Prostate gland (tissue), 2 donors: ENCODE measurements around the gene COIL.

Experiments used
- CTCF ChIP-seq, 4 experiments: fragments of 200-600 bp in 2 of 4; fragments of 450-650 bp in 2 of 4; sonication (generic) in 2 of 4; IDR thresholded peaks; 1 replicate in 3 of 4; 2 replicates in 1 of 4; pipeline ENCODE4 v1.5.1; 2016 to 2019; ENCODE audit warnings: antibody characterized with exemption in 4 of 4, mild to moderate bottlenecking in 2 of 4, moderate library complexity in 2 of 4
- POLR2AphosphoS5 ChIP-seq: sonication (generic); formaldehyde crosslinking; IDR thresholded peaks from one replicate; pipeline ENCODE4 v1.6.1; 2017; ENCODE audit warnings: antibody characterized with exemption

- no peak for TF ChIP-seq CTCF (IDR thresholded peaks at IDR 0.05)
- TF ChIP-seq POLR2AphosphoS5: no peak
Observed at GRCh38 chr17:56930739-56931337, 30.0 kb downstream of the COIL start.
